Mucosa of gallbladder (tissue), 1 donor: ENCODE measurements around the gene AUH. TPM values are rescaled to one million over a fixed set of nuclear protein-coding genes. Genes with fewer than 3 reads are reported as not detected.
"Not testable (repeated sequence)": the region's sequence is repeated elsewhere in the genome, so short reads cannot be mapped to it uniquely, and the experiment has no call there.

Experiments
- DNase-seq: peaks from one replicate; pipeline ENCODE4 v3.0.0-alpha.2; 2020; ENCODE audit warnings: low spot score
- total RNA-seq: library from RNA; stranded (reverse); gene quantifications from one replicate; pipeline ENCODE4 v1.2.1, GENCODE V29; 2021
- donor health status: DM: no; HTN: no; CAD: no.

The AUH gene
- 19.9 TPM for total RNA-seq

- DNase-seq, result peak; percentile 85
These were observed at the start of gene AUH for GRCh38 chr9:91361291-91362050. TSS of gene AUH (minus strand) at chr9:91361918. CDS start at chr9:91361889, 29 bp downstream.

DNA sequence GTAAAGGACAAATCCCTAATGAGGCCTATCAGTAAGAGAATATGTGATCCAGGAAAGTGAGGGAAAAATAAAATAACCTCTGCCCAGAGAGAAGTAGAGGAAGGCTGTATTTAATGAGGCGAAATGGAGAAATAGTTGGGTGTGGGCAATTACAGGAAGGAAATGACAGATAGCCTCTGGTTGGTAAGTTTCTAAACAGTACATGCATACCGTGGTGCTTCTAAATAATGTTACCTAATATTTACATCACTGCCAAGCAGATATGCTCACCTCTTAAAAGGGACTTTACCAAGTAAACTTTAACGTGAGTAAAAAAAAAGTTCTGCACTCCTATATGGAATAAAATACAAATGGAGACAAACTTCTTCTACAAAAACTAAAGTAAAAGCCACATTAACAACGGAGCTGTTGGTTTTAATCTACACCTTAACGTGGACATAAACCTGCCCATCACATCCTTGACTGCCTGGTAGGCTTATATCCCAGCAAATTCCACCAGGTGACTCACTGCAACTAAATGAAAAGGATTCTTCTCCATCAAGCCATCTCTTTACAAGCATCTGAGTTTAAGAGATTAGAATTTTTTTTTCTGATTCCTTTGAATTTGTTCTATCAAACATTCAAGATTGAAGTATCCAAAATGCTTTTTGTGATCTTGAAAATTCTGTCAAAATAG is 49.5 kb upstream of the AUH start:
- DNase-seq, result no peak

DNA sequence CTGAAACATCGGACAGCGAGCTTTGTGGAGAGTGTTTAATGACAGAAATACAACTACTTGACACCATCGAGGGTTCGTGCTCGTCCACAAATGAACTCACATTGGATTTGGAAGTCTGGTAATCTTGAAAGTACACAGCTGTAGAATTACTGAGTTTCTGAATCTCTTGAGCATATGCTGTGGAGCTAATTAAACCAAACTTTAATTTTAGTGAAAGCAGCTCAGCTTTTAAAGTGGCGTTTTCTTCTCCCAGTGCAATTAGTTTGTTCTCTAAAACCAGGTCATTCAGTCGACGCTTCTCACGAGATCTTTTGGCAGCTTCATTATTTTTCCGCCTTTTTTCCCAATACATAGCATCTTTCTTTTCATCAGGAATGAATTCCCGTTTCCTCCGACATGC is 48.4 kb upstream of the AUH start:
- no peak for DNase-seq

DNA sequence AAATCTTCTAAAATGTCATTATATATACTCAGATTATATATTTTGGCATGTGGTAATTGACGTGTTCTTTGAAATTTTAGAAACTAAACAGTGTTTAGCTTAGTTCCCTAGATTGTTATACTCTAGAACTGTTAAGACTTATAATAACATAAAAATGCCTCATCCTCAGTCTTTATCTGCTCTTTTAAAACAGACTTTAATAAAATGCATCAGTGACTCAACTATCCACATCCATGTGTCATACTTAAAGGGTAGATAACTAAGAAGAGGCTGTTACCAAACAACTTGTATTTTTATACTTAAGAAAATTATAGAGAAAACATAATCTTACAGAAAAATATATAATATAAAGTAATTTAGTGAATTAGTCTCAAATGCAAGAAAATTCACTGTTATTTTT is 46.8 kb upstream of the AUH start:
- DNase-seq, result no peak

DNA sequence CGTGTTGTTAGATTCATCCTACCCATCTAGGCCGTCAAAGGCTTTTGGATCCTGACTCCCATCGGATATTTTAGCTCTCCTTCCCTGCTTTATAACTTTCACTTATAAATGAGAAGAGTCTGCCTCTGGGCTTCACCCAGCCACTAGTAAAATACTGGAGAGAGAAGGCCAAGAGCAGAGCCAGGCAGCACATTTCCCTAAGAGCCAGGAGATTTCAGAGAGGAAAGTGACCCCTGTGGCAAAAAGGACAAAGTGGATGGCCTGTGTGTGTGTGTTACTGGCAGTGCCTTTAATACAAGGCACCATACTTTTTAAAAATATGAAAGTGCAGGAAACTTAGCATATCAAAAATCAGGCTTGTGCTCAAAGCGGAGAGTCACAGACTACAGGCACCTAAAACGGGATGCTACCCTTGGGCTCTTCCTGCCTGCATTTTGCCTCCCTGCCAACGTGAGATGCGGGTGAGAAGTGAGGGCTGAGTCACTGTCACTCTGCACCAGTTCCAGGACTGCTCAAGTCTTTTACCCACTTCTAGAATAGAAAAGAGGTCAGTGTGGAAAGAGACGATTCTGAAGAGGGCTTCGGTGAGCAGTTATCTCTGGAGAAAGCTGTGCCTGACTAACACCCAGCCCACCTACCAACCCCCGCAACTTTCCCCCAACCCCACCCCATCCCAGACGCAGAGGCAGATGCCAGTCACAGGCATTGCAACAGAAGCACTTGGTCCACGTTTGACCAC is 46.0 kb upstream of the AUH start:
- no peak for DNase-seq

GRCh38 chr9:91405343-91406077 is 43.8 kb upstream of the AUH start:
- DNase-seq, result no peak

GRCh38 chr9:91403665-91404543 is 42.2 kb upstream of the AUH start:
- no peak for DNase-seq

DNA sequence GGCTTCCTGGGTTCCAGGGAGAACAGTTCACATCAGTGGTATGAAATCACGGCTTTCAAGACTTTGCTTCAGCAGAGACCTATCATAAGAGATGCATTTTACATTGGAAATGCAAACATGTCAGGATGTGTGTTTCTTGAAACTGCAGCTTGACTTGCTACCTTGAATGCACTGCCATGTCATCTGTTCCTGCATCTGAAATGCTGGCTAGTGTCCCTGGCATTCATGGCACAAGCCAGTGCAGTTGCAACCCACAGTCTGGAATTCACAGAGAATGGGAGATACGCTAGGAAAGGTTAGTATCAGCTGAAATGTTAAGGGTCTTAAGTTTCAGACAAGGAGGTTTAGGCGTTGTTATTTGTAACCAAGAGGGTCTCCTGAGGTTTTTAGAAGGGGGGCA is 37.2 kb upstream of the AUH start:
- DNase-seq, result no peak

DNA sequence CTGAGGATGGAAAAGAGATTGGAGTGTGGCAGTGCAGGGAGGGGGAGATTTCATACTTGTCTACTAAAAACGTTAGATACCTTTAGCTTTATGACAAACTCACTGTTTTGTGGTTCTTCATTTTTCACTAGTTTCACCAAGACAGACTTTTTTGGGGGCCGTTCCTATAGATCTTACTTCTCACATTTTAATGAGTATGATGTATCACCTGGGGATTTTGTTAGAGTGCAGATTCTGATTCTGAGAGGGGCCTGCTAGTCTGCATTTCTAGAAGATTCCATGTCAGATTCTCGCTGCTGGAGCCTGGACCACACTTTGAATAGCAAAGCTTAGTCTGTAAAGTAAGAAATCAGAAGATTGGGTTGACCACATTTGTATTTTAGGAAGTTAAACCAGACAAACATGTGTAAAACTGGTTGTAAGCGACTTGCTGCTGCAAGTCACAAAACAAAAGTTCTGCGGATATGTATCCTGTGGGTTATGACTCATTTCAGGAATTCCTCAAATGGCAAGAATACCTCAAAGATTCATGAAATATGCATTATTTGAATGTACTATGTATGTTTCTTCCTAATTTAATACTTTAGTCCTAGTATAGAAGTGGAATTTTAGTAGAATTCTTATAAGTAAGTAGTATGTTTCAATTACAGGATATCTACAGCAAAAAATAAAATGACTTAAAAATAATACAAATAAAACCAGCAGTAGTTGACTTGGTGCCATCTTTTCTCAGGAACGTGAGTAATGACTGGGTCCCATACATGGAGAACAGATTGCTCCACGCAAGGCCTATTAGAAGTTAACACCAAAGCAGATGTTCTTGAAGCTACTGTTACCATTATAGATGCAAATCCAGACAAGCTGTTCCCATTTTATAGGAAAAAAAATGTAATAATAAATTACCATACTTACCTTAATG is 34.1 kb upstream of the AUH start:
- no peak for DNase-seq

DNA sequence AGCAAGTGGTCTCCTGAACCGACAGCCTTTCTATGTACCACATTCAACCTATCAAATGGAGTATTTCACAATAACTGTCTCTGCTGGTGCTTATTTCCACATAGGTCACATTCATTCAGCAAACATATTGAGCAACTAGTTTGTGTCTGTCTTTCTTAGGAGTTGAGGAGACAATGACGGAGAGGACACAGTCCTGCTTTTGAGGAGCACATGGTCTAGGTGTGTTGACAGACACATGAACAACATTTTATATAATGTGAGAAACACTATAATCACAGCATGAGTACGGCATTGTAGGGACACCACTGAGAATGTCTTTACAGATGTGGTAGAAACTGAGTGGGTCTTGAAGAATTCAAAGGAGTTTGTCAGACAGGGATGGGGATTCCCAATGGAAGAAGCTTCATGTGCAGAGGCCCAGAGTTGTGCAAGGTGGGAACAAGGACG is 33.4 kb upstream of the AUH start:
- no peak for DNase-seq

- no peak for DNase-seq
These were observed 32.1 kb upstream of the AUH start for GRCh38 chr9:91393826-91394225.

DNA sequence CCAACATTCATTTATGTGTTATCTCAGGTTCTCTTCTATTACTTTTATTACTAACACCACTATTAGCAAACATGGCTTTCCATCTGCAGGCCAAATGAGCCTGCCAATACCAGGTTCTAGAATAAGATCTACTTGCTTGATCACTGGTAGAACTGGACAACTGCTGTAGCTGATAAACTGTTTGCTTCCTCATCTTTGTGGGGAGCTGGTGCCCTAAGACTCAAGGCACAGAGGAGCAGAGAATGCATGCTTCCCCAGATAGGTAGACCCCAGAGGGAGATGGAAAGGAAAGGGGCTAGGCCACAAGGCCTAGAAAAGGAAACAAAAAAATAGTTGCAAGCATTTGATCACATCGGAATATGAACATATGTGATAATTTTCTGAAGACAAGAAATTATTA is 30.7 kb upstream of the AUH start:
- DNase-seq, result no peak

- peak; percentile 42 for DNase-seq
These were observed 30.1 kb upstream of the AUH start for GRCh38 chr9:91391818-91392217.

GRCh38 chr9:91391412-91391811 is 29.7 kb upstream of the AUH start:
- no peak for DNase-seq

DNA sequence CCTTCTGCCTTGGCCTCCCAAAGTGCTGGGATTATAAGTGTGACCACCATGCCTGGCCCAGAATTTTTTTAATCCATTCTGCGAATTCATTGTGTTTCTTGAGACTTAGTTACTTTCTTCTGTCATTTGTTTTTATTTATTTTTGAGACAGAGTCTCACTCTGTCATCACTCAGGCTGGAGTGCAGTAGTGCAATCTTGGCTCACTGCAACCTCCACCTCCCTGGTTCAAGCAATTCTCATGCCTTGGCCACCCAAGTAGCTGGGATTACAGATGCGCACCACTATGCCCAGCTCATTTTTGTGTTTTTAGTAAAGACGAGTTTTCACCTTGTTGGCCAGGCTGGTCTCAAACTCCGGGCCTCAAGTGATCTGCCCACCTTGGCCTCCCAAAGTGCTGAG is 28.0 kb upstream of the AUH start:
- DNase-seq, result not testable (repeated sequence)

GRCh38 chr9:91386765-91387164 is 25.0 kb upstream of the AUH start:
- no peak for DNase-seq

- no peak for DNase-seq
These were observed 23.2 kb upstream of the AUH start for GRCh38 chr9:91384954-91385353.

DNA sequence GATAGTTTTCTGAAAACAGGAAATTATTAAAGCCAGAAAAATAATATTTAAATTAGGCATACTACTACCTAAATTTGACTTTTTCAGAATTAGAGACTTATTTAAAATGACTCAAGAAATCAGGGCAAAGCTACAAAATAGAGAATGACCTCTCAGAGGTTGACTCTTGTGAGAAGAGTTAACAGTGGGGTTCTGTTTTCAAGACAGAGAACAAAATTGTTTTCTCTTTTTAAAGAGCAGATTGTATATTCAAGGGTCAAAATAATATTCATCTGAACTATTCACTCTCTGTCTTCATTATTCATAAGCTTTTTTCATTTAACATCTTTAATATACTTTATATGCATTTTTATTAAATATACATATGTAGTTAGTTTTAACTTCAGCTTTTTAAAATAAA is 21.9 kb upstream of the AUH start:
- DNase-seq, result no peak

GRCh38 chr9:91382298-91382697 is 20.6 kb upstream of the AUH start:
- DNase-seq, result no peak

DNA sequence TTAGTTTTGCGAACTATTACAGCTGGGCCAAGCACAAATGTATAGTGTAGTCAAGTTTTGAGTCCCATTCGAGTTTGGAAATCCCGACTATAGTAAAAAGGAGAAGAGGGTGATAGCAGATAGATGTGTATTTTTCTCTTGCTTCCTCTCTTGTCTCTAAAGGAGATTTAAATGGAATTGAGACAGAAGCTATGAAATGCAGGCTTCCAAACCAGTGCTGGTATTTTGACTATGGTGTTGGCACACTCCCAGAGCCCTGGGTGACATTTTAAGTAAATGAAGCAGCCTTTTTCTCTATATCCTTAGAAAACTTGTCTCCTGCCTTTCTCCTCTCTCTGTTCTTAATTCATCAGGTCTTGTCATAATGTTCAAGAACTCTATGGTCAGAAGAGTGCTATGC is 17.7 kb upstream of the AUH start:
- DNase-seq, result no peak
